ENCODE measurements around the gene HOXB4. TPM values are rescaled to one million over a fixed set of nuclear protein-coding genes. Genes with fewer than 3 reads are reported as not detected.

The HOXB4 gene
- total RNA-seq (2012; rRNA removed) = 1.9 and 2.0 TPM in 2 replicates
- polyA plus RNA-seq (2012; rRNA removed) = 7.8 and 8.5 TPM in 2 replicates
- polyA plus RNA-seq (2012; cell fraction: cytosol; rRNA removed) = 2.2 and 4.1 TPM in 2 replicates
- polyA plus RNA-seq (2012; cell fraction: nucleus; rRNA removed; ENCODE audit: low replicate concordance) = 17.8 and 38.5 TPM in 2 replicates
- percentile 94 among the genes with signal in this experiment for Bru-seq, nascent RNA
- BruChase-seq, experiment 1, labeled RNA remaining after a 6-hour chase = percentile 95 among the genes with signal in this experiment
- percentile 99 among the genes with signal in this experiment for BruChase-seq, experiment 2, labeled RNA remaining after a 2-hour chase
- long read RNA-seq, partial matches to known transcripts = 0 of 3 reads
- long read RNA-seq, other reads (novel, unspliced or antisense) = 1 of 3 reads

DNA sequence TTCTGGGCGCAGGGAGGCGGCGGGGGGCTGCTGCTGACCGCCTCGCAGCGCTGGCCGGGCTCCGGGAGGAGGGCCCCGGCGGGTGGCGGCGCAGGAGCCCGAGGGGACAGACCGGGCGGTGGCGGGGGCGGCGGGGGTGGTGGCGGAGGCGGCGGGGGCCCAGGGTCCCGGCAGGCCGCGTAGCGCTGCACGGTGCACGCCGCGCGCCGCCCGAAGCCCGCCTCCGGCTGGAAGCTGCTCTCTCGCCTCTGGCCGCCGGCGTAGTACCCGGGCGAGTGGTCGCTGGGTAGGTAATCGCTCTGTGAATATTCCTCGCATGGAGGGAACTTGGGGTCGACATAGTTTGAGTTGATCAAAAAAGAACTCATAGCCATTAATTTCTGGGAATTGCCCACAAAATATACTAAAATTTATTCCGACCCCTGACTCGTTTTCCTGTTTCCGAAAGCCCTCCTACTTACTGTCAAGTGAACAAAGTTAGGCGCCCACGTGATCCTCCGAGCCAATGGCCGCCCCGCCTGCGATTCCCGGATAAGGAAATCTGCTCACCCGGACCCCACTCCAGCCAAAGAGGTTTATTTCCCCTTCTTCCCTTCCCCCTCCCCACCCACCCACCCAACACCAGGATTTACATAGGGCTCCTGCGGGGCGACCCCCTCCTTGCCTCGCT lies at the start of gene HOXB4:
Gene HOXB4, minus strand, starts transcription at position 405 of the 670 bp plus-strand sequence. Its CDS starts 31 bp downstream, at position 374.
- peak within 1 kb of the TSS; percentile 93 for H3K4me2 ChIP-seq (ENCODE audit: low read depth, low read length)
- peak within 1 kb of the TSS; percentile 63; the same call in 2 of the 3 replicates for H2BK15ac ChIP-seq (ENCODE audit: low read depth, low read length)
- TF ChIP-seq, protein P1, sequence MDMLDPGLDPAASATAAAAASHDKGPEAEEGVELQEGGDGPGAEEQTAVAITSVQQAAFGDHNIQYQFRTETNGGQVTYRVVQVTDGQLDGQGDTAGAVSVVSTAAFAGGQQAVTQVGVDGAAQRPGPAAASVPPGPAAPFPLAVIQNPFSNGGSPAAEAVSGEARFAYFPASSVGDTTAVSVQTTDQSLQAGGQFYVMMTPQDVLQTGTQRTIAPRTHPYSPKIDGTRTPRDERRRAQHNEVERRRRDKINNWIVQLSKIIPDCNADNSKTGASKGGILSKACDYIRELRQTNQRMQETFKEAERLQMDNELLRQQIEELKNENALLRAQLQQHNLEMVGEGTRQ (IDR thresholded peaks at IDR 0.05; ENCODE audit: low read depth, low read length) = peak; percentile 96
- TF ChIP-seq, protein P2, sequence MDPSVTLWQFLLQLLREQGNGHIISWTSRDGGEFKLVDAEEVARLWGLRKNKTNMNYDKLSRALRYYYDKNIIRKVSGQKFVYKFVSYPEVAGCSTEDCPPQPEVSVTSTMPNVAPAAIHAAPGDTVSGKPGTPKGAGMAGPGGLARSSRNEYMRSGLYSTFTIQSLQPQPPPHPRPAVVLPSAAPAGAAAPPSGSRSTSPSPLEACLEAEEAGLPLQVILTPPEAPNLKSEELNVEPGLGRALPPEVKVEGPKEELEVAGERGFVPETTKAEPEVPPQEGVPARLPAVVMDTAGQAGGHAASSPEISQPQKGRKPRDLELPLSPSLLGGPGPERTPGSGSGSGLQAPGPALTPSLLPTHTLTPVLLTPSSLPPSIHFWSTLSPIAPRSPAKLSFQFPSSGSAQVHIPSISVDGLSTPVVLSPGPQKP (IDR thresholded peaks at IDR 0.05; ENCODE audit: borderline replicate concordance, low read depth, low read length) = no peak
- no TSS peak for BruUV-seq (replicated peaks)
- H2AK9ac ChIP-seq (replicated peaks; ENCODE audit: low read depth, low read length, poor library complexity) = peak within 1 kb of the TSS; percentile 90
- H3K18ac ChIP-seq (ENCODE audit: low read depth, low read length) = peak within 1 kb of the TSS; percentile 93
- peak within 1 kb of the TSS; percentile 97 for H3K9ac ChIP-seq (ENCODE audit: low read depth, low read length)
- in situ Hi-C loops (cut with MboI; ENCODE audit: low sequenced_read_pairs) (no loop called here), intact Hi-C loops (cut with micrococcal nuclease) (no loop called here), dilution Hi-C loops (cut with HindIII; ENCODE audit: low sequenced_read_pairs, unreplicated experiment) (no loop called here)
- H2BK5ac ChIP-seq (ENCODE audit: low read depth, low read length, poor library complexity, severe bottlenecking) = peak within 1 kb of the TSS; percentile 99
- 0% methylated on average over 14 of the region's 58 CpGs; no CpG with 5 or more reads in 1 of the 2 experiments for WGBS, 2 experiments (ENCODE audit: extremely low coverage in 2 of 2, insufficient read length in 1 of 2)
- peak within 1 kb of the TSS; percentile 87 for H2AK5ac ChIP-seq (ENCODE audit: low read depth, low read length)
- H3K9me1 ChIP-seq (ENCODE audit: insufficient read depth, low read length) = no peaks in the 10 kb centered on the region
- H3K4ac ChIP-seq (ENCODE audit: low read depth, low read length) = peak within 1 kb of the TSS; percentile 97
- no peaks in the 10 kb centered on the region for H3K9me3 ChIP-seq (ENCODE audit: control insufficient read depth, insufficient read depth, low read length)
- ChIA-PET CTCF (interaction anchor here (0.6 to 0.7 kb wide), 2 partner anchors 121 to 246 kb away, joined by 3 to 6 read pairs; no protein-coding TSS in a partner anchor), POLR2A (ENCODE audit: unreplicated experiment) (interaction anchor here (0.5 to 1.7 kb wide), 2 partner anchors 31 to 43 kb away, joined by 4 to 7 read pairs; no protein-coding TSS in a partner anchor)
- peaks cover 9% of the 10 kb centered on the region for H3K4me1 ChIP-seq (ENCODE audit: control insufficient read depth, insufficient read depth, low read length)
- H3K4me3 ChIP-seq (ENCODE audit: insufficient read depth, low read depth, low read length) = peak within 1 kb of the TSS; percentile 69
- peak within 1 kb of the TSS; percentile 93 to 94 for H4K8ac ChIP-seq (ENCODE audit: low read depth in 2 of 2, low read length in 2 of 2)
- peak within 1 kb of the TSS; percentile 61 for H2BK20ac ChIP-seq (ENCODE audit: low read depth, low read length)
- H4K20me1 ChIP-seq (ENCODE audit: insufficient read depth, low read length) = peaks cover 5% of the 10 kb centered on the region
- H2AFZ ChIP-seq (replicated peaks; ENCODE audit: low read length, poor library complexity) = peak within 1 kb of the TSS; percentile 71
- no peaks in the 10 kb centered on the region for H3K27me3 ChIP-seq (ENCODE audit: control insufficient read depth, insufficient read depth, low read length)
- peak within 1 kb of the TSS; percentile 93 for H4K91ac ChIP-seq (ENCODE audit: insufficient read depth, low read depth, low read length)
- peak within 1 kb of the TSS; percentile 93 for H2BK120ac ChIP-seq (ENCODE audit: low read depth, low read length)
- ATAC-seq (ENCODE audit: low read depth) = peak; percentile 25
- H3K36me3 ChIP-seq (ENCODE audit: control insufficient read depth, insufficient read depth, low read length) = peaks cover 36% of the 10 kb centered on the region
- peak within 1 kb of the TSS; percentile 100 for H3K23ac ChIP-seq (ENCODE audit: low read depth, low read length)
- peak within 1 kb of the TSS; percentile 99 for H3K27ac ChIP-seq (ENCODE audit: insufficient read depth, low read length)
- no peaks in the 10 kb centered on the region for H3K79me1 ChIP-seq (ENCODE audit: low read depth in 1 of 2, low read length in 2 of 2)
- peak within 1 kb of the TSS; percentile 93 for H4K5ac ChIP-seq (ENCODE audit: low read depth, low read length)
- DNase-seq = peak; percentile 88
- peak within 1 kb of the TSS; percentile 99 for H3K56ac ChIP-seq (ENCODE audit: extremely low read depth, insufficient read depth, low read length)
- H3K14ac ChIP-seq (replicated peaks; ENCODE audit: low read depth, low read length) = peak within 1 kb of the TSS; percentile 97
